ENCODE results near the gene SHB.

Gene SHB

DNA sequence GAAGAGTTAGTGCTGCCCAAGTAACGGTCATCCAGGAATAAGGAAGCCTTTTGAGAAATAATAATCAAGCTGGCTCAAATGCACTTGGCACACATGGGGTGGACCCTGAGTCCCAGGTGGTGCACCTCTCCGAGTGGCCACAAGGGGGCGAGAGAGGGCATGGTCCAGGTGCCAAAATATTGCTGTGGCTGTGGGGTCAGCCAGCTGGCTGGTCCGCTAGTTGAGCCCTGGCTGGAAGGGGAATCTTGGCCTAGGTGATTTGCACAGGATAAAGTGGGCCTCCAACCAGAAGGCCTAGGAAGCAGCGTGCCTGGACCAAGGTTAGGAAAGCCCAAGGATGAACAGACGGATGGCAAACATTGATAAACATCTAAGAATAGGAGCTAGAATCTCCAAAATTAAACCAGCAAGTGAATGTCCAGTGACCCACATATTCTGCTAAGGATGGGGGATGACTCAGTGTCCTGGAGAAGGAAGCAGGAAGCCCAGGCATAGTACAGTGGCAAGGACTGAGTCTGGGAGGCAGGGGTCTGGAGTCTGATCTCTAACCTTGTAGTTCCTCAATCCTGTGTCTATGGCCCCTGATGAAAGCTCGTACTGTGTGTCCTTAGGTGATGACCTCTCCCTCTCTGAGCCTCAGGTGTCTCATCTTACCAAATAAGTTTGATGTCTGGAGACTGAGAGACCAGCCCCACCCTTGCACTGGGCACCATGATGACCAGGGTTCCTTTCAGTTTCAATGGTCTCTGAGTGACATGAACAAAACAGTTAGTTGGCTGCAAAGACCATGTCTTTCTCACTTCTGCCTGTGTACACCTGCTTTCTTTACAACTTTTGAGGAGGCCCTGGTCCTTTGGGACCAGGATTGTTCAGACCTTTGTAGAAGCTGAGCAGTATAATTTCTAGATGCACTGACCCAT is 19.2 kb upstream of the SHB start:
- no peak for DNase-seq (ENCODE audit: low read depth, low spot score)

DNA sequence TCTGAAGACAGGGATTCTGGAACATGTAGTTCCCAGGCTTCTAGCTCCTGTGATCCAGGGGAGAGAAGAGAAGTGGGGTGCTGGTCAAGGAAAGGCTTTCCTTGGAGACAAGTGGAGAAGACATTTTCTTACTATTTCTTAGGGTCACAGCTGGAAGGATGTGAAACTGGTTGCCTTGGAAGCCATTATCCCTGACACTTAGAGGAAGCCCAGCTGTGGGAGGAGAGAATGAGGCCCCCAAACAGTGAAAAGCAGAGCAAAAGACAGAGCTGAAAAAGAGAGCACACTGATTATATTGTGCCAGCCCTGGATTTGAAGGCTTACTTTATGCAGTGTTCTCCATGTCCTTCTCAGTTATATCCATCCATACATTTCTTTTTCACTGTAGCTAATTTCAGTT is 17.5 kb upstream of the SHB start:
- DNase-seq (ENCODE audit: low read depth, low spot score) = no peak

DNA sequence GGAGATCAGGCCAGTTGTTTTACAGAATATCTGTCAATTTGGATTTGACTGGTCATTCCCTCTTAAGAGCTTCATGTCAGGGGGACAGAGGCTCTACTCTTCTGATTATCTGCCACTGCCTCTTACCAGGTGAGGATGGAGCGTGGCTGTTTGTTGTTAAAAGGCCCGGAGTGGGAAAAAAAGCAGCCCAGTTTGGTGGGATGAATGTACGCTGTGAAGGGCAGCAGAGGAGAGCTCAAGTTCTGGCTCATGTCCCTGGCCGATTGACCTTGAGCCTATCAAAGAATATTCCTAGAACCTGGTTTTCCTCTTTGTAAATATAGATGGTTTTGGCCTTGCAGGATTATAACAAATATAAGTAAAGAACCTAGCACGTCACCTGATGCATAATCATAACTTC is 16.3 kb upstream of the SHB start:
- no peak for DNase-seq (ENCODE audit: low read depth, low spot score)

DNA sequence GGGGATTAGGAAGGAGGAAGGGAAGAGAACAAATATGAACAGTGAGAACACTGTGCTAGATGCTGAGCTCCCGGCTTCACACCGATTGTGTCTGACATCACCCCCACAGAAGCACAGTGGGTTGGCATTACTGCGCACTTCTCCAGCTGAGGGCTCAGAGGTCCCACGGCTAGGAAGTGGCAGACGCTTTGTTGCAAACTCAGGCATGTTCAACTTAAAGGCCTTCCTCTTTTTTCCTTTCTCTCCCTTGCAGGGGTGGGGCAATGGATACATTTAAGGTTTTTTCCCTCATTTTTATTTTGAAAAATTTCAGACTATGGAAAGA is 15.5 kb upstream of the SHB start:
- no peak for DNase-seq (ENCODE audit: low read depth, low spot score)

DNA sequence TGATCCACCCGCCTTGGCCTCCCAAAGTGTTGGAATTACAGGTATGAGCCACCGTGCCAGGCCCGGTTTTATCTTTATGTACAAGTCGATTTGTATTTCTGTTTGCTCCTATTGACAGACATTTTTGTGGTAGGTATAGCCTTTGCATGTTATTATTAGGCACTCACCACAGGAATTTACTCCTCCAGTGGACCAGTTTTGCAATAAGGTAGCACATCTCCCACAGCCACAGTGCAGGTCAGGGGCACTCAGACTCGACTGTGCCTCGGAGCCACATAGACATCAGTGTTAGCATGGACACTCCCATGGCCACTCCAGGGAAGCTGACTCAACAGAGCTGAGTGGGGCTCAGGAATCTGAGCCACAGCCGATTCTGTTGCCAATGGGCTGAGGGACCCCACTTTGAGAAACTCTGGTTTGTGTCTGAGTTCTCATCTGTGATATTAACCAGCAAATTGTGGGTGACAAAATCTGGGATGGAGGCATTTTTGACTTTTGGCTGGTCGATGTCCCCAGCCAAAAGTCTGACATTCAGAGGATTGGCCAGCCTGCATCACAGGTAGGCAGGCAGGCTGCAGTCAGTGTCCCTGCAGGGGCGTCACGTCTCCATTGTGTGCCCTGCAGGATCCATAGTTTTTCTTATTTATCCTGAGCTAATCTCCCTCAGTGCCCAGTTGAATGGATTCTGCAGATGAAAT is 15.0 kb upstream of the SHB start:
- no peak for DNase-seq (ENCODE audit: low read depth, low spot score)

DNA sequence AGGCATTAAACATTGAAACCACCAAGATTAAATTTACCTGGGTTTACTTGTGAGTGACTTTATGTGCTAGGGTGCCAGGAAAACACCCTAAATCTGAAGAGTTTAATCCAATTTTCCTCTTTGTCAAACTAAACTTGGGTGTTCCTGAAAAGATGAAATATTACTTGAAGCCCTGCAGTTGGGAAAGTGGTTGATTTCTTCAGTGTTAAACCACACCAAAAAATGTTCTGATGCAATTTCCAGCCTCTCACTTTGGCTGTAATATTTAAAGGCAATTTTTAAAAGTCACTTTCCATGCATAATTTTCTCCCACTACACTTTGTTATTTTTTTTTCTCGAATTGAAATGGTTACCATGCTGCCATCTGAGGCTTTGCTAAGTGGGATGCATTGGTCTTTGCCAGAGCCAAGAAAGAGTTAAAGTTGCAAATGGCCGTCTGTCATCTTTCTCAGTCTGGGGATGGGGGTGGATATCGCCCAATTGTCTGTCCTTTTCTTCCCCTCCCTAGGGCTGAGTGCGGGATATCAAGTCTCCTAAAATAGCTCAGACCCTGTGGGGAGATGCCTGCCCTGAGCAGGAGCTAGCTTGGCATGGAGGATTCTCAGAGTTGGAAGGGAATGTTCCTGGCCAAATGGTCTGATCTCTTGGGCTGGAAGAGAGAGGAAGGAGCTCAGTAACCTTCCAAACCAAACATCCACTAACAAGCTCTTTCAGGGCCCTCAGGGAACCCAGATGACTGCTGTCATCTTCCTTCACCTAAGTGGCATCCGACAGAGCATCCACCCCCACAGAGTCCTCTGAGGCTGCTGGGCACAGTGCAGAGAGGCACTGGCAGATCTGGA is 13.6 kb upstream of the SHB start:
- no peak for DNase-seq (ENCODE audit: low read depth, low spot score)

DNA sequence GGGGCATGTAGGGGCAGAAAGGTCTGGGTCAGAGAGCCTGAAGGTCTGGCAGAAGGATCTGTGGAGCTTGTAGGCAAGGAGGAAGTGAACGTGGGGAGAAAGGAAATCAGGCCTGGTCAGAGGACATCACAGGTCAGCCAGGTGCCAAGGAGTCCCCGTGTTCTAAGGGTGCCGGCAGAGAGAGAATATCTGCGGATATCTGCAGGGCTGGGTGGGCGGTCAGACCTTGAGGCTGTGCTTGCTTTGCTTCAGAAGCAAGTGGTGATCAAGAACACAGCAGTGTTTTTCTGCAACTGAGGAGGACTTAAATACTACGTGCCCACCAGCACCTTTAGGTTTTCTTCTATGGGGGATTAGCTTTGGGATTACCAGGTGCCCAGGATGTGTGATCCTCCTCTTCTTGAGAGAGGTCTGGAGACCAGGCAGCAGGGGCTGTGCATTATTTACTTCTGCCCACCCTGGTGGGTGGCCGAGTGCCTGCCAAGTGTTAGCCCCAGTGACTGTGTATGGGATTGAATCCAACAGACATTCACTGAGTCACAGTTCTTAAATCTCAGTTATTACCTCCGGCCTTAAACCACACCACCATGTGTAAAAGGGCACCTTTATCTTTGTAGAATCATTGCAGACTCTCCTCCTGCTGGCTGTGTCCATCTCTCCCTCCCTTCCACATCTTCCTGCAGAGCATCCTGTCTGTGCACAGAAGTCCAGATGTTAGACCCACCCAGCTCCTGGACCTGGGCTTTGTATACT is 12.5 kb upstream of the SHB start:
- DNase-seq (ENCODE audit: low read depth, low spot score) = no peak

DNA sequence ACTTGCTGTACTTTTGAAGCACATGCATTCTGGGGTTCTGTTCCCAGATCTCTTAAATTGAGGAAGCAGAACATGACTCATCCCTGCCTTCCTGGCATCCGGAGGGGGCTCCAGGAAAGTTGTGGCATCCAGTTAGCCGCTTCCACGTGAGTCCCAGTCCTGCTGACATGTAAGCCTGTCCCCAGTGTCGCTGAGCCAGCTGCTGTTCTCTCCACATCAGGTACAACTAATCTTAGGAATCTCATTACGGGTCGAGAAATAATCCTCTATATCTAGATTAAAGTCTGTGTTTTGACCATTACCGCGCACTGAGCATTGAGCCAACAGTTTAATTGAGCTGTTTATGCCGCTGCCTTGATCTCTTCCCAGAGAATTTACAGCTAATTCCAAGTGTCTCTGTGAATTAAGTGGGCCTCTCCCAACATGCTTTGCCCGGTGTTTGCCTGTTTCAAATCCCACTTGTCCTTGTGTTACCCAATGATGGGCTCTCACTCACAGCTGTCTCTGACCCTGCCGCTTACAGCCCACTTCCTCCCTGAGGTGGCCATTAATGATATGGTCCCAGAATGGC is 10.5 kb upstream of the SHB start:
- no peak for DNase-seq (ENCODE audit: low read depth, low spot score)

DNA sequence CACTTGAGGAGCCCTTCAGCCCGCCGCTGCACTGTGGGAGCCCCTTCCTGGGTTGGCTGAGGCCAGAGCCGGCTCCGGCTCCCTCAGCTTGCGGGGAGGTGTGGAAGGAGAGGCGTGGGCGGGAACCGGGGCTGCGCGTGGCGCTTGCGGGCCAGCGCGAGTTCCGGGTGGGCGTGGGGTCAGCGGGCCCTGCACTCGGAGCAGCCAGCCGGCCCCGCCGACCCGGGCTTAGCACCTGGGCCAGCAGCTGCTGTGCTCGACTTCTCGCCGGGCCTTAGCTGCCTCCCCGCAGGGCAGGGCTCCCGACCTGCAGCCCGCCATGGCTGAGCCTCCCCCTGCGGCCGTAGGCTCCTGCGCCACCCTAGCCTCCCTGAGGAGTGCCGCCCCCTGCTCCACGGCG is 6.2 kb upstream of the SHB start:
- DNase-seq (ENCODE audit: low read depth, low spot score) = no peak

DNA sequence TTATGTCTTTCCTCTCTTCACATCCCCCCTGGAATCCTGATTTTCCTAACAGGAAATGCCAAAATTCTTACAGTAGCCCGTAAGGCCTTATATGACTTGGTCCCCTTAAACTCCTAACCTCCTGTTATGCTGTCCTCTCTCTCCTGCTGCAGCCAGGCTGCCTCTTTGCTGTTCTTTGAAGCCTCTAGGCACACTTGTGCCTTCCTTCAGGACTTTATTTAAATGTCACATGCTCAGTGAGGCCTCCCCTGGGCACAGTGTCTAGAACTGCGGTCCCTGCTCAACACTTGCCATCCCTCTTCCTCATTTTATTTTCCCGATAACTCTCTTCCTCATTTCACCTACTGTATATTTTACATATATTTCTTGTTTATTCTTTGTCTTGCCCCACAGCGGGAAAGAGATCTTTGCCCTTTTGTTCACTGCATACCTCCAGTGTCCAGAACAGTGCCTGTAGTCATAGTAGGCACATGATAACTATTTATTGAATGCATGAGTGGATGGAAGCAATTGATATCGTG is 5.5 kb upstream of the SHB start:
- DNase-seq (ENCODE audit: low read depth, low spot score) = no peak

DNA sequence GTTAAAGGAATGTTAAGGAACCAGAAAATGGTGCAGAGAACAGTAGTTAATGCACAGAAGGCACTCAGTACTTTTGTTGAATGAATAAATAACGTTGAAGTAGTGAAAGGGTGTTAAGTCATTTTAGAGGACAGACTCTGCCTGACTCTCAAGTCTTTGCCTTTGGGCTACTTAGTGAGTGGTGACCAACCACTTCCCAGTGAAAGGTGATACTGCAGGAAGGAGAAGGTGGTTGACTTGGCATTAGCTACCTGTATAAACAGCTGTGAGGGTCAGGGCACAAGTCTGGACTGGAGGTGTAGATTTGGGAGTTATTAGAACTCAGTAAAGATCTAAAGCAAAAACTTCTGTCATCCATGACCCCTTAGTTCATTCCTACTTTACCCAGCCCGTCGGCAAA is 4.9 kb upstream of the SHB start:
- DNase-seq (ENCODE audit: low read depth, low spot score) = no peak

DNA sequence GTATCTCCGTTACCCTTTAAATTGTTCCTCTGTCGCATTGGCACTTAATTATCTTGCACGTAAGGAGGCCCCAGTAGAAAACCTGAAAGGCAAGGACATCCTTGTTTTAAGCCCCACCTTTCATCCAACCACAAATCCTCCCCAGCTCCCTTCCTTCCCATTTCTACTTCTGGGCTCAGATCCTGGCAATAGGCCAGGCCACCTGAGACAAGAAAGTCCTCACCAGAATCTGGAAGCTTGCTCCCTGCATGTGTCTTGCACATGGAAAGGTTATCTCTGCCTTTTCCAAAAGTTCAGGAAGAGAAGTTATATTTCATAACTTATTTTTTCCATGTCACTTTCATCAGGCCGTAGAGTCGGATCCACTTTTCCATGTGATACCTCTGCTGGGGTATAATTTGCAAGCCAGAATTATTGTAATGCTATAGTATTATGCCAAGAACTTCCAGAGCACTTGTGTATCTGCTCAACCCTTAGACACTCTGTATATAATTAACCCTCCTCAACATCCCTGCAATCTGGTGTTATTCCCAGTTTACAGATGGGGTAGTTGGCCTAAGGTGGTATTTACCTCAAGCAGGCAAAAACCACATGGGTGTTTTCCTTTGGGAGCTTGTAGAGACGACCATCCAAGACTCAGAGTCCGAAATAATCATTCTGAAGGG is 2.6 kb upstream of the SHB start:
- DNase-seq (ENCODE audit: low read depth, low spot score) = no peak

DNA sequence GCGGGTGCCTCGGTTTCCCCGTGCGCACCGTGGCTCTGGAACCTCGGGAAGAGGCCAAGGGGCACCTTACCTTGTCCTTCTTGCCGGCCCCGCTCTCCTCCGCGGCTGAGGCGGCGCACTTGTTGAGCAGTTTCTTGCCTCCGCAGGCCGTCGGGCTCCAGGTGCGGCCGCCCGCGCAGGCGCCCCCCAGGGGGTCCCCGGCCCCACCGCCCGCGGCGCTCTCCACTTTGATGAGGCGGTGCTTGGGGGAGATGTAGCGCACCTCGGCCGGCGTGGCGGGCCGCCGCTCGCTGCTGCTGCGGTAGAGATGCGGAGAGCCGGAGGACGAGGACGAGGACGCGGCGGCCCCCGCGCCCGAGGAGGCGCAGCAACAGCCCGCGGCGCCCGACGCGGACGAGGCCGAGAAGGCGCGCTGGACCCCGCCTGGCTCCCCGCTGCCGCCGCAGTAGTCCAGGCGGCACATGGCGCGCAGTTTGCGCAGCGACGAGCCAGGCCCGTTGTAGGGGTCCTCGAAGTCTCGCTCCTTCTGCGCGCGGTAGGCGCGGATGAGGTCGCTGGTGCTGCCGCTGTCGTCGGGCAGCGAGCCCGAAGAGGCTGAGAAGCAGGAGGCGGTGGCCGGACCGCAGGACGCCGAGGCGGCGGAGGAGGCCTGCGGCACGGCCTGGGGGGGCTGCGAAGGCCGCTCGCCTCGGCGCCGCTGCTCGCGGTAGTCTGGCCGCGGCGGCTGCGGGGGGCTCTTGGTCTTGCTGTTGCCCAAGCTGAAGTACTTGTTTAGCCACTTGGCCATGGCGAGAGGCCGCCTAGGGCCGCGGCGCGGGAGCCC is 957 bp downstream of the SHB start:
- DNase-seq (ENCODE audit: low read depth, low spot score) = no peak

DNA sequence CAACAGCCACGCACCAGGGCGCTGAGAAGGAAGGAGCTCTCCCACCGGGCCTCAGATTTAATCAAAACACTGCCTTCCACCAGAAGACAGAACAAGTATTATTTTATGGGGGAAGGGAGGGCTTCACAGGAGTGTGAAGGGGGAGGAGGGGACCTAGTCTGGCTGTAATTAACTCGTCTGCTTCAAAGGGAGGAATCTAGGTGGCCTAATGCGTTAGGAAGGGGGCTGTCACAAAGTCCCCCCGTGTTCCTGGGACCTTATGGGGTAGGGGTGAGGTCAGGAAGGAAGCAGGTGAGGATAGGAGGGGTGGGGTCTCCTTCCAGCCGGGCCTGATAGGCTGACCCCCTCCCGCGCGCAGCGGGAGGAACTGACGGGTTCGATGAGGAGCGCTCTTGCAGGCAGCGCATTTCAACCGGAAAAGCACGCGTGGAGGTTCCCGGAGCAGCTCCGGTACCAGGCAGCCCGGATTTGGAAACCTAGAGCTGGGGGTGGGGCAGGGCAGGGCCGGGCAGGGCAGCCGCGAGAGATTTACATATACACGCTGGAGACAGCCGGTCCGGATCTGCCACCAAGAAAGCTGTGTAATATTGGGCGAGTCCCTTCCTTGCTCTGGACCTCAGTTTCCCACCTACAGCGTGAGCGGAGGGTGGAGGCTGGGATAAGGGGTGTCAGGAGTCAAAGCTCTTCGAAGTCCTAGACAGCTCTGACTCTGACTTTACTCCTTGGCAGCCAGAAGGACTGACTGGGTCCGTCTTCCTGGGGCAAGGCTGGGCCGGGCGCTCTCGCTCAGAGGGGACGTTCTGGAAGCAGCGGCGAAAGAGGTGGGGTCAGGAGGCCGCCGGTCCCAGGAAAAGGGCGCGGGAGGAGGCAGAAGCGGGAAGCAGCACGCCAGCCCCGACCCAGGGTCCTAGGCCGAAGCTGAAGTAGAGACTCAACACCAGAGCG is 1.8 kb downstream of the SHB start:
- DNase-seq (ENCODE audit: low read depth, low spot score) = no peak

DNA sequence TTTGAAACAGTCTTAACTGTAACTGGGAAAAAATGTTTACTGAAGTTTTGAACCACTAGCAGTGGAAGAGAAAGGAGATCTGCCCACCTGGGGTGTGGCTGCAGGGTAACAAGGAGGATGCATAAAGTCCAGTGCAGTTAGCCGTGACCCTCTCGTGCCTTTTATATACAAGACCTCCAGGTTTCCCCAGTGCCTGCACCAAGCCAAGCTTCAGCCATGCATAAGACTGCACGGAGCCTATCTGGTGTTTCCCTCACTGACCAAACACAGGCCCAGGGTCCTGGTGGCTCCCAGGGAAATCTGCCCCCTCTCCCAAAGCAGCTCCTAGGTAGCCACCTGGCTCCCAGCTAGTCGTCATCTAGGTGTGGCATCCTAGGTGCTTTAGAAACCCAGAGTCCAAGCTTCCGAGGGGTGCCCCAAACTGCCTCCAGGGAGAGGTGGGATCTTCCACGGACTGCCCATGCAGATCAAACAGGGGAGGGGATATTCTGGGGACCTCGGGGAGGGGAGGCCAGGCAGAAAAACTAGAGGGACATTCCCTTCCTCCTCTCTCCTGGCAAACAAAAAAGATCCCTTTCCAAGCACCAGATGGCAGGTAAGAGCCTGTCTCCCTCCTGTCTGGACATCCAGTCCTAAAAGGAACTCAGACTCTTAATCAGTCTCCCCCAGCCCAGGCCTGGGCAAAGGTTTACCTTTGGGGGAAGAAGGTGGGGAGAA is 2.7 kb downstream of the SHB start:
- no peak for DNase-seq (ENCODE audit: low read depth, low spot score)

DNA sequence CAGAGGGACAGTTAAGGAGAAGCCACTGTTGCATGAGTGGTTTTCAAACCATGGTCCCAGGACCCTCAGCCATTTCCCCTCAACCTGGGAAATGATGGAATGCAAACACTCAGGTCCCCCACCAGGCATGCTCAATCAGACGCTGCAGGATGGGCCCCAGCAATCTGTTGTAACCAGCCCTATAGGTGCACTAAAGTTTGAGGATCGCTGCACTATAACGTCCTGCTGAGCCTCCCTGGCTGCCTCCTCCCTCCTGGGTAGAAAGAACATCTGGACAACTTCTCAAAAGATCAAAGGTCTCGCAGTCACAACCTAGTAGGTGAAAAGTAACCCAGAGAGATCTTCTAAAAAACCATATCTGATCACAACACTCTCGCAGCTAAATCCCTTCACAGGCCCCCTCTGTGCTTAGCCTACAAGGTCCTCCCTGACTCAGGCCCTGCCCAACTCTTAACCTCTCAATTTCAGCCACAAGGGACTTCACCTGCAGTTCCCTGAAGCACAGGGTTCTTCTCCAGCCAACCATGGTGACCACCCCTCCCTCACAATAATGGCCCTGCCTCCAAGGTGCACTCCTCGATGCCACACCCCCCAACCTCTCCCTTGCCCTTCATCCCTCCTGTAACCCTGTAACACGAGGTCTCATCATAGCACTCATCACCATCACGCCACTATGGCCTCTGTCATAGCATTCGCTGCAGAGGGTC is 3.5 kb downstream of the SHB start:
- DNase-seq (ENCODE audit: low read depth, low spot score) = no peak

DNA sequence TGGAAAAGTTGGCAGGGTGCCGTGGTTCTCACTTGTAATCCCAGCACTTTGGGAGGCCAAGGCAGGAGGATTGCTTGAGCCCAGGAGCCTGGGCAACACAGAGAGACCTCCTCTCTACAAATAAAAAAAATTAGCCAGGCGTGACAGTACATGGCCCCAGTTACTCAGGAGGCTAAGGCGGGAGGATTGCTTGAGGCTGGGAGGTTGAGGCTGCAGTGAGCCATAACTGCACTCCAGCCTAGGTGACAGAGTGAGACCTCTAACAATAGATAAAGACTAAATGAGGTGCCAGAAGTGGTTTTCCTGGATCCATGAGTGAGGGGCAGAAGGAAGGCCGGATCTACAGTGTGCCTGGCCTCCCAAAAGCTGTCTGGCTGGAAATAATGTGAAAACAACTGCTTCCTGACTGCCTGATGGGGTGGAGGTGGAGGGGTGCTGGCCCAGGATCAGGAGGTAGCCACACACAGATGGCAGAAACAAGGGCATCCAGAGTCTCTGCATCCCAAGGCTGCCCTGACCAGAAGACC is 4.1 kb downstream of the SHB start:
- no peak for DNase-seq (ENCODE audit: low read depth, low spot score)
